Lower leg skin (tissue), 3 donors: Measurements from ENCODE around the gene SETD3.

Source experiments
- CTCF ChIP-seq, 3 donors: fragments of 450-650 bp; IDR thresholded peaks; one replicate each; pipeline ENCODE4 v1.5.1; 2016; ENCODE audit warnings: antibody characterized with exemption in 3 of 3, mild to moderate bottlenecking in 3 of 3, moderate library complexity in 2 of 3
- POLR2A ChIP-seq, 2 donors: fragments of 450-650 bp; IDR thresholded peaks; one replicate each; pipeline ENCODE4 v1.6.1; 2016 to 2017; ENCODE audit warnings: antibody characterized with exemption in 2 of 2, mild to moderate bottlenecking in 1 of 2, moderate library complexity in 1 of 2

- no peak for TF ChIP-seq CTCF (IDR thresholded peaks at IDR 0.05)
- no peak for TF ChIP-seq POLR2A (IDR thresholded peaks at IDR 0.05)
Observed at GRCh38 chr14:99420711-99421110, 59.9 kb downstream of the SETD3 start.
